Stimulated activated CD4-positive, alpha-beta T cell treated with anti-CD3 and anti-CD28 coated beads, Interleukin-1b, Interleukin-23, amount 100 ng/mL, for 24 hours (primary cell): ENCODE data around the gene HS3ST5.
"Not testable (repeated sequence)": the region's sequence is repeated elsewhere in the genome, so short reads cannot be mapped to it uniquely, and the experiment has no call there.

Experiments
- DNase-seq, 4 experiments: peaks; one replicate each; pipeline ENCODE4 v3.0.0-alpha.2; 2020; ENCODE audit warnings: low read depth in 4 of 4, low spot score in 1 of 4

The HS3ST5 gene

DNA sequence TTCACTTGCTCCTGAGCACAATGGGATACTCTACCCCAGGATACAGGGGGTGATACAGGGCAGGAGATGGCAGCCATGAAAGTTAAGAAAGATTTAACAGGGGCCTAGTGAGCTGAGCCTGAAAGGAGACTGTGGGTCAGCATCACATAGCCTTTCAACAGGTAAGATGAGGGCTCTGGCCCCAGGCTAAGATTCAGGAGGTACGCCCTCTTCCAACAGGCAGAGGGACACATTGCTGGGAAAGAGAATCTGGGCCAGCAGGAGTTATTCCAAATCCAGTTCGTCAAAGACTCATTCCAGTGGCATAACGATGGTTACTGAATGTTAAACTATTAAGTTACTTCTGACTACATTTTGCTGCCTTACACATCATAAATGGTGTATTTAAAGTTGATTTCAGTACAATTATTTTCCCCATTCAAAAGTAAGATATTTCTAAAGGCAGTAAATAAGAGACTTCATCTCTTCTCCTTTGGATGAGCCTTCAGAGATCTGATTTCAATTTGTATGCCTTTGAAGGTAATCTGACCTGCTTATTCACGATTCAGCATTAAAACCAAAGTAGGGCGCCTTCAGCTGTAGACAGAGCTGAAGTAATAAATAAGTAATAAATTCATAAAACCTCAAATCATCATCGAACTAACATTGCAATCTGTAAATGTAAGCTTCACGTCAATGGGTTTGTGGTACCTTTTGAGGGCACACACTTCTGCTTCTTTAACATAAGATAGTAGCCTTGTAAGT is 62.4 kb downstream of the HS3ST5 start:
- no peak for DNase-seq

DNA sequence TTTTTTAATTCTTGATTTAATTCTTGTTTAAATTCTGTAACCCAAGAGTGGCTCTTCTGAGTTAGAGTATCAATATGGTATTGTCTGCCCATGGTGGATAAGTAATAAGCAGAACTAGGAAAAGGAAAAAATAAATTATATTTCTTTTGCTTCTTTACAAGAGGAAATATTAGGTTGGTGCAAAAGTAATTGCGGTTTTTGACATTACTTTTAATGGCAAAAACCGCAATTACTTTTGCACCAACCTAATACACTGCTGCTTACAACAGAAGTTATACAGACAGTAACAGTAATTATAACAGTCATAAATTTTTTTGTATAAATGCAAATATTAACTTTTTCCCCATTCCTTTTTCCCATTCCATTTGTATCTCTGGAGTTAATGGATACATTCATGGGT is 65.6 kb downstream of the HS3ST5 start:
- DNase-seq: no peak

DNA sequence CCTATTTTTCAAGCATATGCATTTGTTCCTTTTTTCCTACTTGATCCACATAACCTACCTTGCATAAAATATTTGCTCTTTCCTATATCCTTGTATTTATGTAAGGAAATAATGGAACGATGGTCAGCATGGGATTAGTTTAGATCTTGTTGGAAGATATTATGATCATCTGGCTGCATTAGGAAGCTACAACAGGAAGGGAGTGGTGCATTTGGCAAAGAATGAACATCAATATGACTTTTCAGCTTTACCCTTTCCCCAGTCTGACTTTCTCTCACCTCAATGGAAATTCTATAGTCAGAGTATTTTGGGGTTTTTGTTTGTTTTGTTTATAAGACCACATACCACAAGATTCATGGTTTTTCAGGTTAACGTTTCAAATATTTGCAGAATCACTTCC is 66.0 kb downstream of the HS3ST5 start:
- no peak for DNase-seq

DNA sequence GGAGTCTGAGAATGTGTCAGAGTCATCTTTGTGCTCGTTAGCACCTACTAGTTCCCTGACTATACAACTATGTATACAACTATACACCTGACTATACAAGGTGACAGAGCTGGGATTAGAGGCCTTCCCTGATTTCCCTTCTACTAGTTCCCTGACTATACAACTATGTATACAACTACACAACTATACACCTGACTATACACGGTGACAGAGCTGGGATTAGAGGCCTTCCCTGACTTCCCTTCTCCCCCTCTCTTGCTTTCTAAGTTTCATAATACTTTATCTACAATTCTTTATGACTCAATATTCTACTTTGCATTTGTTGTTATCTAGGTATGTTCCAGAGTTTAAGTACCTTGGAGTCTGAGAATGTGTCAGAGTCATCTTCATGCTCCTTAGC is 68.0 kb downstream of the HS3ST5 start:
- no peak for DNase-seq

DNA sequence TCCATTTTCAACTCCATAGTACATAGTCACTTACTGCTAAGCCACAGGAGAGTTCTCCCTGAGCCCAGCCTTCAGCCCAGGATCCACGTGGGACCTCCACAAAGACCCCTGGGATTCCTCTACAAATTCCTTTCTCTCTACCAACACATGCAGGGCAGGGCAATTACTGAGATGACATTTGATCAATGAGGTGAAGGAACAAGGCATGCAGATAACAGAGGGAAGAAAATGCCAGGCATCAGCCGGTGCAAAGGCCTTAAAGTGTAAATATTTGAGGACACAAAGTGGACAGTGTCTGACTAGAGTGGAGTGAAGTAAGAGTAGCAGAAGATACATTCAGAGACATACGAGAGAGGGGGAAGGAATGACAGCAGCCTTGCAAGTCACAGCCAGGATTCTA is 70.2 kb downstream of the HS3ST5 start:
- no peak for DNase-seq

DNA sequence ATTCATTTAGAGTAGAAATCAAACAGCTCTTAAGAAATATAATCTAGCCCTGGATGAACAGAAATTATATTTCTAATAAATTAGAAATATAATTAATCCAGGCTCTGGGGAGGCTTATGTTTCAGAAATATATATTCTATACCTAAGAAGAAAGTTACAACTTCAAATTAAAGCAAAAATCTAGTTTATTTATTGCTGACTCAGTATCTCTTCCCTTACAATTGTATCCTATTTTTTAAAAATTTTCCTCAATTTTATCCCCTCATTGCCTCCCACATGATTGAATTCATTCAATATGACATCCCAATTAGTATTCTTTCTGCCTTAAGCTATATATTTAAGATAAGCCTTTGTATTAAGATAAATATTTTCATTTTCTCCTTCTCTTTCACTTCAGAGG is 71.4 kb downstream of the HS3ST5 start:
- no peak for DNase-seq

DNA sequence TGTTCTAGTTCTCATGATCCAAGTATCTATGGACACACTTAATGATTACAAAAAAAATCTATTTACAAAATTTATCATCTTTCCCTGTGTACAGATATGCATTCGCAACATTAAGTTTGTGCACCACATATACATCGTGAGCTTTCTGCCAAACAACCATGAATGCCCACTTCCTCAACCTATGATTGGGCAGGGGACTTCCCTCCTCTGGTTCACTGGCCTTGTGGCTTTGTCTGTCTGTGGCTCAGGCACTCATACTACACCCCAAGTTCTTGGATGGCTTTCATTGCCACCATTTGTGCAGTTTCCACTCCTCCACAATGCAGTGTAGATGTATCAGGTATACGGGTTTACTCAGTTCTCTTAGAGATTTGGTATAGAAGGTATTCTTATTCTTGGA is 74.9 kb downstream of the HS3ST5 start:
- DNase-seq: no peak

DNA sequence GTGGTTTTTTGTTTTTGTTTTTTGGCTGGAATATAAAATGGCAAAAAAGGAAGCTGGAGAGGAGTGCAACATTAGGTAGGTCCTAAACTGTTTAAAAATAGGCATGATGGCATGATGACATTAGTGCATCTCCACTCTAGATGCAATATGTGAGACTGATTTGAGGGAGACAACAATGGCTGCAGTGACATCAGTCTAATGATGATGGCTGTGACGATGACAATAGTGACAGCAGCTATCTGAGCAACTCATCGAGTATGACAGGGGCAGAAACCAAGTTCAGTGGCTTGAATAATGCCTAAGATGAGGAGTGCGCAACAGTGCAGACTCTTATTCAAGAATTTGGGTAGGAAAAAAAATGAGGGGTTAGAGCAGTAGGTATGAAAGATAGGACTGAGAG is 82.0 kb downstream of the HS3ST5 start:
- DNase-seq: no peak

DNA sequence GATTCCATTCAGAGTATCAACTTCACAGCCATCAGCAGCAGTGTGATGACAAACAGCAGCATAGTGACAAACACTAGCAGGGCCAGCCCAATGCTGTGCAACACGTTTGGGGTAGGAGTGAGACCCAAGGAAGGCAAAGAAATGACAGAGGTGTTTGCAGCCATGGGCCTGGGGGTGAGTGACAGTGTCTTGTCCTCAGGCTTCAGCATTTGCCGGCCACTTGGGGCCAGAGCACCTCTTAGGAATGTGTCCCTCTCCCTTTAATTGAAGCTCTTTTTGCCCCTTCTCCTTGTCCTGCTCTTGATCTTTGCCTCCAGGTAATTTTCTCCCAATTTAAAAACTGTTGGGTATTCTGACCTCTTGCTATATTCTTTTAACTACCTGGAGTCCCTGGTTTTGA is 84.4 kb downstream of the HS3ST5 start:
- no peak for DNase-seq

DNA sequence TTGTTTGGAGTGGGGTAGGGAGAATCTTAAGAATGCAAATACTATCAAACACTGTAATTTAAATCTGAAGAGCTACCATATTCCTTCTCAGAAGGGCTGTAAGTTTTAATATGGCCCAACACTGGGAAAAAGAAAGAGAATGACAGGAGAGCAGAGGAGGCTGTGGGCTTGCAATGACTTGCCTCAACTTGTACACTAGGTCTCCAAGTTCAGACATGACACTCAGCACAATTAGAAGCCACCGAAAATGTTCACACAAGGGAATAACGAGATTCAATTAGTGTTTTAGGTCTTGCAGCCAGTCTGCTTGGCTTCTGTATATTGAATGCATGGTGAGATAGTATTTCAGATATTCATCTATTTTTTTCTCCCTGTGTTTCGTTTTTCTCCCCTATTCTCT is 89.4 kb downstream of the HS3ST5 start:
- no peak for DNase-seq

DNA sequence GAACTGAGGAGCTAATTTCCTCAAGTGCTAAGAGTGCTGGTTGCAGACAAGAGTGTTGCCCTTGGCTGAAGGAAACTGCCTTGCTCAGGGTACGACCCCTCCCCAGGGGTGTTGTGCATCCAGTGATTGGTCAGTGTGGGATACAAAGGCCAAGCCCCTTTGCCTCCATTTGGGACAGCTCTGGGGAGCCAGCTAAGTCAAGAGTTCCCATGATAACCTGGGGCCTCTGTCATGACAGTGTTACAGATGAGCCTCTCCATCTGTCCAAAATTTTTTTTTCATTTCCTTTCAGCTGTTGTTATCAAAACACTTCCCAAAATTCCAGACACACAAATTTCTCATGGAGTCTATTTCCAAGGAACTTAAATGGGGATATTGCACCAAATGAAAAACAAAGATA is 93.3 kb downstream of the HS3ST5 start:
- no peak for DNase-seq

DNA sequence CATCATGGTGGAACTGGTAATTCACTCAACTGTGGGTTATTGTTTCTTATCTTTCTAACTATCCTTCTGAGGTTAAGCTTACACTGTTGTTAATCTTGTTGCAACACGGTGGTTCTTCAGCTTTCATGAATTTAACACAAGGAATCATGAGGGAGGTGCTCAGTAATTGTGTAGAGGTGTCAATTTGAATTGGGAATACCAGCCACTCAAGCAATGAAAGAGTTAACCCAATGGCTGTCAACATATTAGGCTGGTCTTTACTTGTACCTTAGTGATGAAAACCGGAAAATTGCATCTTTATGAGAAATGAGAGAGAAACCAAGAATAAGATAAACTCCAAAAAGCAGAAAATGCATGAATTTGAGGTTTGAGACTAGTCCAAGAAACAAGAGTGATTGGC is 95.7 kb downstream of the HS3ST5 start:
- no peak for DNase-seq

DNA sequence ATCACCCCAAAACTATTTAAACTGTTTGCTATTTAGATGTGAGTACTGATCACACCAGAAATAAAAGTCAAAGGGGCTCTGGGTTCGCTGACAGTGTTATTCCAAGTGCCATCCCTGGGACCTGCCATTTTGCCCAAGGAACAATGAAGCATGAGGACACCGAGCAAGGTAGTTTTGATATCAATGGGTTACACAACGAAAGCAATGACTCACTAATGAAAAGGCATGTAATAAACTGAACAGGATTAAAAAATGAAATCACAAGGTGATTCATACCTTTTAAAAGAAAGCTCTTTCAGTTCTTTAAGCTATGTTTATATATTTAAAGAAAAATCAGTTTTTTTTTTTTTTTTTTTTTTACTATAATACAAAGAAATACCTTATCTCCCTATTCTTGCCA is 102.0 kb downstream of the HS3ST5 start:
- no peak for DNase-seq

DNA sequence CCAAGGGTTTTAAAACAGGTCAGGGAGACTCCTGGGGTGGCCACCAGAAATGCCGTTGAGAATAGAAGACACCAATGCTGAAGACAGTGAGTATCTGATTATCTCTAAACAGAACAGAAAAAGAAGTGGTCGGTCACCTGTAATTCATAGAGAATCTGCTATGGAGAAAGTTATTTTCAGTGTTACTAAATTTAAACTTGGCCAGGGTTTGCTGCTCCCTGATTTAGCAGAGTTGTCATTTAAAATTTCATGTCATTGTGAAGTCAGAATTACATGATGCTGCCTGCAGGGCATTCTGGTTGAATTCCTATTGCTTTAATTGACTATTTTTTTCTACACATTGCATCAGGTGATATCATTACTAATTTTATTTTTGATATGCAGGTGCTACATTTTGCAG is 114.1 kb downstream of the HS3ST5 start:
- DNase-seq: no peak

DNA sequence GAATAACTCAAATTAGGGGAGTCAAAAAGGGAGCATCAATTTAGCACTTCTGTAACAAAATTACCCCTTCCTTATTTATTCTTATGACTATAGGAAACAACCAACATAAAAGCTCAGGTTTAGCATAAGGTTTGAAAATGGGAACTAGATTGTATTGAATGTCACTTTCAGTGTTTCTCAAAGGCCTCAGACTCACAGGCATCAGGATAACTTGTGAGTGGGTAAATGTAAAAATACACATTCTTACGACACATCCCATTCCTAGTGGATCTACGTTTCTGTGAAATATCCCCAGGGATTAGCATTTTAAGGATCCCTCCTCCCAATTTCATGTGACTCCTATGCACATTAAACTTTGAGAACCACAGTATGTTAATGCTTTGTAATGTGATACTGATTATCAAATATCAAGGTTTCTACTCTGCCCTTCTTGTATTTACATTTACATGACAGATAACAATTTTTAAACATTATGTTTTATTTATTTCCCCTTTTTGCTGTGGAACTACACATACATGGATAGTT is 114.8 kb downstream of the HS3ST5 start:
- DNase-seq: no peak

DNA sequence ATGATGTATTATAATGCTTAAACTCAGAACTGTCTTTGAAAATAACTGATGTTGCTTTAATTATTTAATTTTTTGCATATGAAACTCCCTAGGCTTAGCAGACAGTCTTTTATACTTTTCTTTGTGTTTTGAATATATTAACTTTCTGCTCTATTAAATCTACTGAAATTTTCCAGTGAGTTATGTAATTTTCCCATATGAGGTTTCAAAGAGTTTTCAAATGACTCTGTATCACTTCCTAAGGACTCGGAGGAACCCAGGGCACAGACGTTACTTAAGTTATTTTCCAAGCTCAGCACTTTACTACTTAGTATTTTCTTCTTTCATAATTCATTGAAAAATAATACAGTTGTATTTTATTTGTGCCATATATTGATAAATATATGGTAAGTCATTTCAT is 122.6 kb downstream of the HS3ST5 start:
- no peak for DNase-seq

DNA sequence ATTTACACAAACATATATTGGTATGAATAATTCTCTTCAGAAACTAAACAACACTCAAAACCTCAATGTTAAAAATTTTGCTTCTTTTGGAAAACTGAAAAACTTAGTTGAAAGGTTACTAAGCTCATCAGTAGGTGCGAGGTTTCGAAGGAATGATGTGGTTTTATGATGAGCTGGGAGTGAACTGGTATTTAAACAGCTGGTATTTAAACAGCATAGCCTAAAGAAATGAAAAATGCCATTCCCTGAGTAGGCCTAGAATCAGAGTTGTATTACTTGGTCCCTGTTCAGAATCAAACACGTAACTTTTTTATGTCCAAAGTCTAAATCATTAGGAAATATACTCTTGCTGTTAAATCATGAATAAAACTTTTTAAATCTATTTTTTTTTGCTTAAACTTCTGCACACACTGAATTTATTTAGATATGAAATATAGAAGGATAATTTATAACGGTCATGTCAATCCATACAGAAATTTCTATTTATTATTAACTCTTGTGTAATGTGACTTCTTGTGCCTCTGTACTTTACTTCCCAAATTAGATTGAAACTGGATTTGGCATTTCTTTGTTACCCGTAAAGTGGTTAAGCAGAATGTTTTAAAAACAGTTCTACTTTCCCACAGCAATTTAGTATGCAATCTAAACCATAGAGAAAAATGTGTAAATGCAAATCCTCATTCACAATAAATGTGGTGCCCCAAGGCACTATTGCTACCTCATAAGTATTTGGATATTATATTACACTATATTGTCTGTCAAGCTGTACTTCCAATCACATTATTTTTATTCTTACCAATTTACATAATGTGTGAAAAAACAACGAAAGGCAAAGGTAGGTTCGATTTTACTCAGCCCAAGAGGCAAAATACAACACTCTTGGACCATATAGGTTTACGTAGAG is 124.1 kb downstream of the HS3ST5 start:
- no peak for DNase-seq

DNA sequence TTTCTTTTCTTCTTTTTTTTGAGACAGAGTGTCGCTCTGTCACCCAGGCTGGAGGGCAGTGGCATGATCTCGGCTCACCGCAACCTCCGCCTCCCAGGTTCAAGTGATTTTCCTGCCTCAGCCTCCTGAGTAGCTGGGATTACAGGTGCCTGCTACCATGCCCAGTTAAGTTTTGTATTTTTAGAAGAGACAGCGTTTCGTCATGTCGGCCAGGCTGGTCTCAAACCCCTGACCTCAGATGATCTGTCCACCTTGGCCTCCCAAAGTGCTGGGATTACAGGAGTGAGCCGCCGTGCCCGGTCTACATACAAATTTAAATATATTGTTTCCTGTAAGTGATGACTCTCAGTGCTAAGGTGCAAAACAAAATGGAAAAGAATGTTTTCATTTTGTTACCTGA is 124.8 kb downstream of the HS3ST5 start:
- not testable (repeated sequence) for DNase-seq

DNA sequence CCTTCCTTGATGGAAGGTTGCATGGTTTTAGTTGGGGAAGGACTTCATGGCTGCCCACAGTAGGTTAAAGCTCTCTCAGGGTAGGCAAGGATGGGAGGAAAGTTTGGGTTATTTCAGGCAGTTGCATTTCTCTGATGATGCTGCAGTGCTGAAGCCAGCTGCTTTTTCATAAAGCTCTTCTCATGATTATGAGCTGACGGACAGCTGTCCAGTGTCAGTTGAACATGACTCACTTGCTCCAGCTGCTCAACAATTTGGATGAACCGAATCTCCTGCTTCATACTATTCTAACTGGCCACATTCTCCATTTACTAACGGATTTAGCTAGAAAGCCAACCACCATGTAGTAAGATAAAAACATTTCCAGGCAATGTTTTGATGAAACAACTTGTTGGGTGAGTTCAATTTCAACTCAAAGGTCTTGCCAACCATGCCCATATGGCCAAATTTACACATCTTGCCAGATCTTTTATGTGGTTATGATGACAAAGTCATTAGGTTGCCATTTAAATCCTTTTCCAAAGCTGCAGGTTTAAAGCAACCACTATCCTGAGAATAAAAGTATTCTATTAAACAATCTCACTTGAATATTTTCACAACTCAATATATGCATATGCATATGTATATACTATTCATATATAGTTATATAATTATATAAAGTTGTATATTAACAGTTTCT is 125.9 kb downstream of the HS3ST5 start:
- DNase-seq: no peak

DNA sequence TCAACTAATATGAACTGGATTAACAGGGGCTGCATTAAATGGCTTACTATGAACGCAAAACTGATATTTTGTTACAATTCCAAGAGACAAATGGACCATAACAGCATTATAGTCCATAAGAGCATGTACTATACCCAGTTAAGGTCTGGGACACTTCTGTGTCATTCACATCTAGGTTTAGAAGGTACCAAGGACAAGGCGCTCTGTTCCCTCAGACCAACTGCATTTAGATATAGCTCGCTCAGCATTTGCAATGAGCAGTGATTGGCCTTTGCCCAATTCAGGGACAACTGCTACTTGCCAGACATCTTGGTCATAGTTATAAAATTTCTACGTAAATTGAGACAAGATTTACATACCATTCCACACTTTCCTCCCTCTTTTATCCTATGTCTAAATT is 132.4 kb downstream of the HS3ST5 start:
- DNase-seq: no peak

DNA sequence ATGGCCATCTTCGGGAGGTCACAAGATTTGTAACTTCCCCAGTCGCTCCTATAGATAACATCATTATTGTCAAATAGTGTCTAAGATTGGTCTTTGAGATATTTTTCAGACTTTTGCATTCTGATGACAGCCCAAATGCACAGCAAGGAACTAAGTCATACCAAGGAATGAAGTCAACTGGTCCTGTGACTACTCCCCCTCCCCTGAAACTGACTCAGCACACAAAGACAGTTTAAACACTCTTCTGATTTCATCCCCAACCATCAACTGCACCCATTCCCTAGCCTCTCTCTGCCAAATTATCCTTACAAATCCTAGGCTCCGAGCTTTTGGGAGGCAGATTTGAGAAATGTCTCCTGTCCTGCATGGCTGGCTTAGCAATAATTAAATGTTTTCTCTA is 139.4 kb downstream of the HS3ST5 start:
- DNase-seq: no peak

DNA sequence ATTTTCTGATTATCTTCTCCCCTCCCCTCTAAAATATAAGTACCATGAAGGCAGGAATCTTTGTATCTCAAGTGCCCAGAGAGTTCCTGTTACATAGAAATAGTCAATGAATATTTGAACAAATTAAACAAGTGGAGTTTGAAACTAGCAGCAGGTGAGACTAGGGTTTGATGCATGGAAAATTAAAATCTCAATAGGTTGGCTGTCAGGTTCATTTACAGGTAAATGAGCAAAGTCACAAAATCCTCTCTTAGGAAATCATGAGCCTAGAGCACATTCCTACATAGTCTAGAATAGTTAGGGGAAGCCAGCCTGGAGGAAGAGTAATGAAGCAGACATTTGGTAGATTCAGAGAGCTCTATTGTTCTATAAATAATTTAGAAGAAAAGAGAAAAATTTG is 140.4 kb downstream of the HS3ST5 start:
- DNase-seq: no peak
